Mesothelial cell of epicardium (in vitro differentiated cells): ENCODE data around the gene MUS81. TPM values are rescaled to one million over a fixed set of nuclear protein-coding genes. Genes with fewer than 3 reads are reported as not detected.

Experiments
- DNase-seq, 2 experiments: peaks; one replicate each; pipeline ENCODE4 v3.0.0; 2021; ENCODE audit warnings: low spot score in 2 of 2; ENCODE audit not compliant: unreplicated experiment in 2 of 2
- H3K27ac Mint-ChIP-seq: 2 replicates; pipeline ENCODE4 v1.8.0; 2021; ENCODE audit warnings: mixed read lengths
- H3K27me3 Mint-ChIP-seq: 2 replicates; pipeline ENCODE4 v1.8.0; 2021; ENCODE audit warnings: low read depth, mixed read lengths
- H3K36me3 Mint-ChIP-seq: 2 replicates; pipeline ENCODE4 v1.8.0; 2021; ENCODE audit warnings: mixed read lengths
- H3K4me1 Mint-ChIP-seq: 2 replicates; pipeline ENCODE4 v1.8.0; 2021; ENCODE audit warnings: mixed read lengths
- H3K4me3 Mint-ChIP-seq: 2 replicates; pipeline ENCODE4 v1.8.0; 2021; ENCODE audit warnings: mild to moderate bottlenecking, moderate library complexity, mixed read lengths
- H3K9me3 Mint-ChIP-seq: 2 replicates; pipeline ENCODE4 v1.8.0; 2021; ENCODE audit warnings: mixed read lengths
- CTCF ChIP-seq: fragments of 200-600 bp; sonication (generic); IDR thresholded peaks from one replicate; pipeline ENCODE4 v1.5.0; 2021; ENCODE audit warnings: antibody characterized with exemption; ENCODE audit not compliant: unreplicated experiment
- total RNA-seq: library from RNA; stranded (reverse); gene quantifications from 3 replicates; pipeline ENCODE4 v1.2.1, GENCODE V29; 2021

Gene MUS81
- total RNA-seq, 1 donor from 2014 or later, result 73.7 TPM

GRCh38 chr11:65854852-65855837 lies 5.1 kb upstream of the MUS81 start:
- peak in 1 of 2 experiments; percentile 34 for DNase-seq
- peaks cover 38% of the 10 kb centered on the region for H3K36me3 Mint-ChIP-seq
- peak overlapping the region; percentile 79 for H3K4me3 Mint-ChIP-seq
- H3K4me1 Mint-ChIP-seq, result peaks cover 28% of the 10 kb centered on the region
- no peaks in the 10 kb centered on the region for H3K9me3 Mint-ChIP-seq
- H3K27me3 Mint-ChIP-seq, result no peaks in the 10 kb centered on the region
- peak overlapping the region; percentile 50 for H3K27ac Mint-ChIP-seq
- TF ChIP-seq CTCF, result no peak

- peak overlapping the region; percentile 79 for H3K4me3 Mint-ChIP-seq
- H3K9me3 Mint-ChIP-seq, result no peaks in the 10 kb centered on the region
- no peak for DNase-seq
- no peaks in the 10 kb centered on the region for H3K27me3 Mint-ChIP-seq
- no peak for TF ChIP-seq CTCF
- peak overlapping the region; percentile 81 for H3K27ac Mint-ChIP-seq
- peaks cover 38% of the 10 kb centered on the region for H3K36me3 Mint-ChIP-seq
- H3K4me1 Mint-ChIP-seq, result peaks cover 30% of the 10 kb centered on the region
These were observed 4.3 kb upstream of the MUS81 start for GRCh38 chr11:65855927-65856363.

- H3K4me1 Mint-ChIP-seq, result peaks cover 36% of the 10 kb centered on the region
- peaks cover 31% of the 10 kb centered on the region for H3K36me3 Mint-ChIP-seq
- peak overlapping the region; percentile 81 for H3K27ac Mint-ChIP-seq
- H3K27me3 Mint-ChIP-seq, result no peaks in the 10 kb centered on the region
- TF ChIP-seq CTCF, result no peak
- no peaks in the 10 kb centered on the region for H3K9me3 Mint-ChIP-seq
- H3K4me3 Mint-ChIP-seq, result peak overlapping the region; percentile 79
- peak in 1 of 2 experiments; percentile 77 for DNase-seq
These were observed 3.3 kb upstream of the MUS81 start for GRCh38 chr11:65856689-65857499.

GRCh38 chr11:65857500-65857852 lies 2.8 kb upstream of the MUS81 start:
- peak overlapping the region; percentile 79 for H3K4me3 Mint-ChIP-seq
- peaks cover 37% of the 10 kb centered on the region for H3K4me1 Mint-ChIP-seq
- H3K36me3 Mint-ChIP-seq, result peaks cover 28% of the 10 kb centered on the region
- H3K27me3 Mint-ChIP-seq, result no peaks in the 10 kb centered on the region
- no peak overlapping the region for H3K27ac Mint-ChIP-seq
- H3K9me3 Mint-ChIP-seq, result no peaks in the 10 kb centered on the region
- DNase-seq, result peak in 1 of 2 experiments; percentile 64
- no peak for TF ChIP-seq CTCF

- Mint-ChIP-seq H3K9me3 (no peaks in the 10 kb centered on the region), H3K36me3 (peaks cover 31% of the 10 kb centered on the region), H3K27me3 (no peaks in the 10 kb centered on the region), H3K4me1 (peaks cover 41% of the 10 kb centered on the region), H3K27ac (peak within 1 kb of the TSS; percentile 100), H3K4me3 (peak within 1 kb of the TSS; percentile 88)
- TF ChIP-seq CTCF, result no peak
- DNase-seq, result peak; percentile 92 to 97
These were observed 2.2 kb upstream of the MUS81 start, which contains the start of gene CFL1 for GRCh38 chr11:65857853-65858680. CFL1 (minus strand) TSS chr11:65858180; CDS start chr11:65858099, 81 bp downstream.
